BLaER1 treated with 17β-estradiol and CSF1 and Interleukin-3, amounts not matched to agents 10 nM and 100 nM (cell line): ENCODE measurements around the gene MRPS10.

Experiments used
- H3K27ac ChIP-seq, 11 experiments: shearing (Covaris generic); formaldehyde crosslinking; 2 replicates each; pipeline ENCODE4 v1.8.1; 2022
- H3K27me3 ChIP-seq, 11 experiments: shearing (Covaris generic); formaldehyde crosslinking; 2 replicates each; pipeline ENCODE4 v1.8.1; 2022
- H3K36me3 ChIP-seq, 11 experiments: shearing (Covaris generic); formaldehyde crosslinking; 2 replicates each; pipeline ENCODE4 v1.8.1; 2022
- H3K4me1 ChIP-seq, 10 experiments: shearing (Covaris generic); formaldehyde crosslinking; 2 replicates each; pipeline ENCODE4 v1.8.1; 2022
- H3K4me2 ChIP-seq, 11 experiments: shearing (Covaris generic); formaldehyde crosslinking; 2 replicates each; pipeline ENCODE4 v1.8.1; 2022
- H3K4me3 ChIP-seq, 10 experiments: shearing (Covaris generic); formaldehyde crosslinking; 2 replicates each; pipeline ENCODE4 v1.8.1; 2022
- H3K9ac ChIP-seq, 11 experiments: shearing (Covaris generic); formaldehyde crosslinking; 2 replicates each; pipeline ENCODE4 v1.8.1; 2022
- H3K9me3 ChIP-seq, 11 experiments: shearing (Covaris generic); formaldehyde crosslinking; replicated peaks in 1 of 11; 2 replicates each; pipeline ENCODE4 v1.8.1; 2022
- H4K20me1 ChIP-seq, 11 experiments: shearing (Covaris generic); formaldehyde crosslinking; 2 replicates each; pipeline ENCODE4 v1.8.1; 2022
- Cebpa-rat ChIP-seq, 11 experiments: shearing (Covaris generic); IDR thresholded peaks; 2 replicates each; pipeline ENCODE4 v1.8.1; 2022

The MRPS10 gene

DNA sequence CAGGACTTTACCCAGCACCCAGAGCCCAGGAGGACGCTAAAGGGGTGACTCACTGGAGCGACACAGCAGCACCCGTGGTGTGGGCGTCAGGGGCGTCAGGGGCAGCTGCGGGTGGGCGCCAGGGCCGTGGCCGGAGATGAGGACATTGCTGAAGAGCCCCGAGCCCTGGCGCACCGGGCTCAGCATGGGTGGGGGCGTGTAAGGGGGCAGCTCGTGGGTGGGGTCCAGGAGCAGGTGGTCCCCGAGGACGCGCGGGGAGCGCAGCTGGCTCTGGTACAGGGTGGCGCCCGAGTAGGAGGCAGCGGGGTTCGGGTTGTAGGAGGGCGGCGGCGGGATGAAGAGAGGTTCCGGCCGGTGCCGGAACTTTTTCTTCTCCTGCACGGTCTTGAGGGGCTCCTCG, 41.6 kb upstream of the MRPS10 start:
- Histone ChIP-seq H3K36me3 (peaks cover 40 to 89% (median 73%) of the 10 kb centered on the region in 11 experiments), H3K9me3 (no peaks in the 10 kb centered on the region), H3K27me3 (no peaks in the 10 kb centered on the region), H3K27ac (no peak overlapping the region), H3K4me2 (no peak overlapping the region), H3K4me1 (no peaks in the 10 kb centered on the region), H4K20me1 (no peaks in the 10 kb centered on the region), H3K4me3 (no peak overlapping the region), H3K9ac (no peak overlapping the region)
- no peak for TF ChIP-seq Cebpa-rat (IDR thresholded peaks at IDR 0.05)

GRCh38 chr6:42257614-42258013, 40.0 kb upstream of the MRPS10 start:
- H3K4me3 ChIP-seq: no peak overlapping the region
- no peaks in the 10 kb centered on the region for H3K9me3 ChIP-seq
- H3K27ac ChIP-seq: no peak overlapping the region
- no peak overlapping the region for H3K9ac ChIP-seq
- no peaks in the 10 kb centered on the region for H3K27me3 ChIP-seq
- H3K4me1 ChIP-seq: peaks cover under 1 to 3% (median 2%) of the 10 kb centered on the region in 10 experiments; a peak in 13 of 20 replicates
- H4K20me1 ChIP-seq: no peaks in the 10 kb centered on the region
- H3K4me2 ChIP-seq: no peak overlapping the region
- no peak for TF ChIP-seq Cebpa-rat (IDR thresholded peaks at IDR 0.05)
- peaks cover 42 to 89% (median 76%) of the 10 kb centered on the region in 11 experiments for H3K36me3 ChIP-seq

GRCh38 chr6:42257063-42257462, 39.4 kb upstream of the MRPS10 start:
- no peak overlapping the region for H3K4me3 ChIP-seq
- no peak overlapping the region for H3K9ac ChIP-seq
- no peaks in the 10 kb centered on the region for H3K9me3 ChIP-seq
- H3K27me3 ChIP-seq: no peaks in the 10 kb centered on the region
- no peaks in the 10 kb centered on the region for H4K20me1 ChIP-seq
- no peak overlapping the region for H3K4me2 ChIP-seq
- no peak for TF ChIP-seq Cebpa-rat (IDR thresholded peaks at IDR 0.05)
- H3K27ac ChIP-seq: no peak overlapping the region
- peaks cover 41 to 93% (median 80%) of the 10 kb centered on the region in 11 experiments for H3K36me3 ChIP-seq
- H3K4me1 ChIP-seq: peaks cover 6 to 8% (median 8%) of the 10 kb centered on the region in 10 experiments; a peak in 17 of 20 replicates

- peaks cover 9 to 13% (median 10%) of the 10 kb centered on the region in 10 experiments; a peak in 17 of 20 replicates for H3K4me1 ChIP-seq
- H3K9me3 ChIP-seq: no peaks in the 10 kb centered on the region
- H3K4me3 ChIP-seq: no peak overlapping the region
- no peaks in the 10 kb centered on the region for H4K20me1 ChIP-seq
- no peak for TF ChIP-seq Cebpa-rat (IDR thresholded peaks at IDR 0.05)
- no peak overlapping the region for H3K4me2 ChIP-seq
- no peaks in the 10 kb centered on the region for H3K27me3 ChIP-seq
- H3K9ac ChIP-seq: no peak overlapping the region
- no peak overlapping the region for H3K27ac ChIP-seq
- H3K36me3 ChIP-seq: peaks cover 47 to 99% (median 94%) of the 10 kb centered on the region in 11 experiments
These were observed 37.4 kb upstream of the MRPS10 start for GRCh38 chr6:42255050-42255449.

DNA sequence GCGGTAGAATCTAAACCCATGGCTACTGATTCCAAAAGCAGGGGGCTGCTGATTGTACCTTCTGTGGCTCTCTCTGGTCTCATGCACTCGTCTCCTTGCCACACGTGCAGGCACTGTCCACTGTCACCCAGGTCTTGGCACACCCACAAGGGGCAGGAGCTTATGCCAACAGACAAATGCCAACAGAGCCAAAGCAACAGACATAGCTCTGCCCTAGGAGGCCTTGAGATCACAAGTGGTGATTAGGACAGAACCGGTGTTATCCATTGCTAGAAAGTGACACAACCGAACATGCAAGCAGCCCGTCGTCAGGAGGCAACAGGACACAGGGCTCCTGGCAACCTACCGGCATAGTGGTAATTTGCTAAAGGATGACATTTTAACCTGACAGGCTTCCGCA, 36.8 kb upstream of the MRPS10 start:
- Histone ChIP-seq H3K4me3 (no peak overlapping the region), H3K9ac (no peak overlapping the region), H3K4me1 (peaks cover 9 to 14% (median 11%) of the 10 kb centered on the region in 10 experiments; a peak in 17 of 20 replicates), H3K4me2 (no peak overlapping the region), H3K27ac (no peak overlapping the region), H3K9me3 (no peaks in the 10 kb centered on the region), H3K27me3 (no peaks in the 10 kb centered on the region), H3K36me3 (peaks cover 49 to 99% (median 97%) of the 10 kb centered on the region in 11 experiments), H4K20me1 (no peaks in the 10 kb centered on the region)
- TF ChIP-seq Cebpa-rat (IDR thresholded peaks at IDR 0.05): no peak

DNA sequence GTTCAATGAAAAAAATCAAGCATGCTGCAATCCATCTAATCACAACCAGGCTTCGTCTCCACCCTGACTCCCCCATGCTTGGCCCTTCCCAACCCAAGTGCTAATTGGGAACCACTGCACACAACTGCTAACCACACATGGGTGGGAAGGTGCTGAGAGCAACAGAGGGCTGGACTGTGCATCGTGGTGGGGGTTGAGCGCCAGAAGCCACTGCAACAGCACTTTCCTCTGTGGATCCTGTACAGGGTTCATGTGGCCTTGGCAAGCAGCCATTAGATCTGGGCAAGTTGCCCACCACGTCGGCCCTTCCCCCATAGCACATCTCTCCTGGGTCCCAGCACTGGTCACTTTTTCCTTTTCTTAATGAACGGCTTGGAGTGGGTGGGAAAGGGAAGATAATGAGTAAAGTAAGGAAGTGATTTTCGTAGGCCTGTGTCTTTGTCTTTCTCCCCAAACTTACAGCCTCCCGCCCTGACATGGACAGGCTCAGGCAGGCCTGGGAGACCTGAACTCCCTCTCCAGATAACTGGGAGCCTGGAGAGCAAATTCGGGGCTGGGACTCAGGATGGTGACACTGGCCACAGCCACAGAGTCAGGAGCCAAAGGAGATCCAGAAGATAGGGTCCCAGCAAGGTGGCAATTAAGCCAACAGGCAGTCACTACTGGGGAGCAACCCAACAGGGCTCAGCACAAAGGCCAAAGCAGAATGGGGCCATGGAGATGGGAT, 34.4 kb upstream of the MRPS10 start:
- peak overlapping the region in 9 of 11 experiments; percentile 13 to 40 (median 28); a peak in 13 of 22 replicates for H3K4me2 ChIP-seq
- TF ChIP-seq Cebpa-rat (IDR thresholded peaks at IDR 0.05): no peak
- H3K27ac ChIP-seq: peak overlapping the region in 5 of 11 experiments; percentile 4 to 42 (median 16); a peak in 2 of 22 replicates
- H3K27me3 ChIP-seq: no peaks in the 10 kb centered on the region
- no peaks in the 10 kb centered on the region for H3K9me3 ChIP-seq
- H3K4me1 ChIP-seq: peaks cover 9 to 17% (median 11%) of the 10 kb centered on the region in 10 experiments; a peak in 17 of 20 replicates
- peaks cover 40 to 99% (median 87%) of the 10 kb centered on the region in 11 experiments for H3K36me3 ChIP-seq
- no peaks in the 10 kb centered on the region for H4K20me1 ChIP-seq
- H3K9ac ChIP-seq: no peak overlapping the region
- H3K4me3 ChIP-seq: no peak overlapping the region

GRCh38 chr6:42251500-42251899, 33.8 kb upstream of the MRPS10 start:
- Histone ChIP-seq H3K27ac (no peak overlapping the region), H3K4me2 (no peak overlapping the region; a peak in 1 of 22 replicates), H4K20me1 (no peaks in the 10 kb centered on the region), H3K9ac (no peak overlapping the region), H3K9me3 (no peaks in the 10 kb centered on the region), H3K4me1 (peaks cover 9 to 17% (median 11%) of the 10 kb centered on the region in 10 experiments; a peak in 17 of 20 replicates), H3K4me3 (no peak overlapping the region), H3K36me3 (peaks cover 34 to 98% (median 82%) of the 10 kb centered on the region in 11 experiments), H3K27me3 (no peaks in the 10 kb centered on the region)
- no peak for TF ChIP-seq Cebpa-rat (IDR thresholded peaks at IDR 0.05)

GRCh38 chr6:42250274-42250931, 32.7 kb upstream of the MRPS10 start:
- Histone ChIP-seq H3K36me3 (peaks cover 39 to 98% (median 79%) of the 10 kb centered on the region in 11 experiments), H3K4me3 (no peak overlapping the region), H3K9me3 (no peaks in the 10 kb centered on the region), H3K9ac (no peak overlapping the region), H3K4me1 (peaks cover 9 to 17% (median 11%) of the 10 kb centered on the region in 10 experiments; a peak in 17 of 20 replicates), H3K27ac (no peak overlapping the region), H3K4me2 (no peak overlapping the region), H3K27me3 (no peaks in the 10 kb centered on the region), H4K20me1 (no peaks in the 10 kb centered on the region)
- no peak for TF ChIP-seq Cebpa-rat (IDR thresholded peaks at IDR 0.05)

DNA sequence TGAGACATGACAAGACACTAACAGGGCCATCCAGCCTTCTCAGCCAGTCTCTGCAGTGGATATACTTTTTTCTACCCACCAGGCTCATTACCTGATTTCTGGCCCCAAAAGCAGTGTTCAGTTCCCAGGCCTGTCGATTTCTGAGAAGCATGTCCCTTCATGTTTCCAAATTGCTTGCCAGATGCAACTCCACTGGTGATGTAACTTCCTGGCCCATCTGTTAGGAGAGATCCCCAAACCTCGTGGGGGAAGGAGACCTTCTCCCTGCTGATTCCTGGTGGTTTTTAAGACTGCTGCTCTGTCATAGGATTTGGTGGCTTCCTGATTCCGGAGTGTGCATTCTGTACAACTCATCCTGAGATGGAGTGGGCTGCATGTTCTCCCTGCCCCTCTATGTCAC, 31.6 kb upstream of the MRPS10 start:
- TF ChIP-seq Cebpa-rat (IDR thresholded peaks at IDR 0.05): no peak
- Histone ChIP-seq H3K27ac (no peak overlapping the region), H4K20me1 (no peaks in the 10 kb centered on the region), H3K4me2 (no peak overlapping the region), H3K9me3 (no peaks in the 10 kb centered on the region), H3K27me3 (no peaks in the 10 kb centered on the region; a peak in 1 of 22 replicates), H3K4me1 (peaks cover 9 to 17% (median 11%) of the 10 kb centered on the region in 10 experiments; a peak in 17 of 20 replicates), H3K36me3 (peaks cover 33 to 98% (median 77%) of the 10 kb centered on the region in 11 experiments), H3K9ac (no peak overlapping the region), H3K4me3 (no peak overlapping the region)
